IPS-11a (cell line): ENCODE results near the gene TNFRSF13B.
"Not testable (repeated sequence)": the region's sequence is repeated elsewhere in the genome, so short reads cannot be mapped to it uniquely, and the experiment has no call there.

Experiments
- H3K4me3 ChIP-seq: one replicate; pipeline ENCODE4 v1.5.1; 2013; ENCODE audit warnings: low read depth, low read length, control low read depth

The TNFRSF13B gene

DNA sequence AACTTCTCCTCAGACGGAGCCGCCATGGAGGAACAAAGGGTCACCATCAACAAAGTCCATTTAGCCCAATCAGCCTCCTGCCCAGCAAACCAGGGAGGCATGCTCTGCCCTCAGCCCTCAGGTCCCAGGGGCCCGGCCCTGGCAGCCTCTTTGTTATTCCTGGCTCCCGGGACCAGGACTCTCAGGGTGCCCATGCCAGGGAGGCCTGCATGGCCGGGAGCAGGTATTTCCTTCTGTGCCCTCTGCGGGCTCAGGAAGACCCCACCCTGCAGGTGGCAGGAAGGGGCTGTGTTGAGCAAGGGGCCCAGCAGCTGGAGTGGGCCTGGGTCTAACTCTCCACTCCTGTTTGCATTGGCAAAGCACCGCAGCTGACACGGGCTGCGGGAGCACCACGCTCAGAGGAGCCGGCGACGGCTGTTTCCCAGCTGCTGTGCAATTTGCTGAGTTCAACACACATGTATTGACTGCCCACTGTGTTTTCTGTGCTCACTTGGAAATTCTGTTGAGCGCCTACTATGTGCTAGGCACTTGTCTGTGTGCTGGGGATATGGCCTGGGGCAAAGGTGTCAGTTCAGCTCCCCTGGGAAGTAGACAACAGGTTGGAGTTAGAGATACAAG is 33.2 kb upstream of the TNFRSF13B start:
- not testable (repeated sequence) for H3K4me3 ChIP-seq

DNA sequence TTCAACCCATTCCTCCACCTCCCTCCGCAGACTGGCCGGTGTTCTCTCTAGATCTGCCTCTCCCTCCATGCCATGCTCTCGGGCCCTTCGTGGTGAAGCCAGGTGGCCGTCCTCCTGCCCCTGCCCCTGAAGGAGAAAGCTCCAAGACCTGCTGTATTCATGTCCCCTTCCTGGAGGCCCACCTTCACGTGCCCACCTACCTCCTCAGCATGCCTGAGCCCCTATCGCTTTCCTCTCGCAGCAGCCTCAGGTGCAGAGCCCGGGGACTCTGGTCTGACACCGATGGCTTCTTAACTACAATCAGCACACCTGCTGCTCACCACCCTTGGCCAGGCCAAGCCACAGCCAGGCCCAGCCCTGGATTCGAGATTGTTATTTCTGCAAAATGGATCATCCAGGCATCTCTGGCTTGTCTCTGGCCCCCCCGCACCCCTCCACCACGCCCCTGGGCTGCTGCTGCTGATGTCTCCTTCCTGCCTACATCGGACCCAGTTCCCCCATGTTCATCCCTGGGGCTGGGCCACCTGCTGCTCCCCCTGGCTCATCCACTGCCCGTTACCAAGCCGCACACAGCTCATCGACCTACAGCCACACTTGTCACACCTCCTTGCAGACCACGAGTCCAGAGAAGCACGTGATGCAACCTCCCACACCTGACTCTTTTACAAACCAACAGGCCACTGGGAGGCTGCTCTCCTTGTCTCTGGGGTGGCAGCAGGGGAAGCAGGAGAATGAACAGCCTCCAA is 32.5 kb upstream of the TNFRSF13B start:
- no peak overlapping the region for H3K4me3 ChIP-seq

DNA sequence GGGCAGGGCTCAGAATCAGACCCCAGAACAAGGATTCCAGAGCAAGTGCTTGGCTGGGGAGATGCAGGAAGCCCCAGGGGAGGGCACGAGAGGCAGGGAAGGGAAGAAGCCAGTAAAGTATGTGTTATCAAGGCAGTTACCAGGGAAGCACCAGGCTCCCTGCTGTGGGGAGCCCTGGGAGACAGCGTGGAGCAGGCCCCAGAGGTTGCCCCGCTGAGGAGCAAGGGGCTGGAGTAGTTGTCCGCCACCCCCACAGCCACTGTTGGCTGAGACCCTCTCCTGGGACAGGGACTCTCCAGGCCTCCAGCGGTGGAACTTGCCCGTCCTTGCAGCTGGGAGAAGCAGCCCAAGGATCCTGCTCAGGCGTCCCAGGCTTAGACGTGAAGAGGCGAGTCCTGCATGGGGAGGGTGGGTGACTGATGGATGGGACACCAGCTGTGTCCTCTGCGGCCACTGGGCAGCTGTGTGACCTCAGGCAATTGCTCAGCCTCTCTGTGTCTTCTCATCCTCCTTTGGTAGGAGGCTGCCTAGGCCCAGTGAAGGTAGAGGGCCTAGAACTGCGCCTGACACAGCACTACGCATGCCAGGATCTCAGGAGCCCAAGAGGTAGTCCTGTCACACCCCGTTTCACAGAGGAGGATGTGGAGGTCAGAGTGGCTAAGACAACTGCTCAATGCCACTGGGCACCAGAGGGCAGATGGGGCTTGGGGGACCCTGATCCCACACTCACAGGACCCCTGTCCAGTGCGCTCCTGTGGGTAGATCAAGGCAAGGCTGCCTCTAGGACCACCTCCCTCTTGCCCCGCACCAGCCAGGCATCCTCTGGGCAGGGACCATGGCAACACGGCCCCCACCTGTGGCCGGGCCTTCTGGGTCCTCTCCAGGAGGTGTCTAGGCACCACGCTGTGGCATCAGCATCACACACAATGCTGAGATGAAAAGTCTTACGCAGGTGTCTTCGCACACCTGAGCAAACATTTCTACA is 31.1 kb upstream of the TNFRSF13B start:
- H3K4me3 ChIP-seq: not testable (repeated sequence)

DNA sequence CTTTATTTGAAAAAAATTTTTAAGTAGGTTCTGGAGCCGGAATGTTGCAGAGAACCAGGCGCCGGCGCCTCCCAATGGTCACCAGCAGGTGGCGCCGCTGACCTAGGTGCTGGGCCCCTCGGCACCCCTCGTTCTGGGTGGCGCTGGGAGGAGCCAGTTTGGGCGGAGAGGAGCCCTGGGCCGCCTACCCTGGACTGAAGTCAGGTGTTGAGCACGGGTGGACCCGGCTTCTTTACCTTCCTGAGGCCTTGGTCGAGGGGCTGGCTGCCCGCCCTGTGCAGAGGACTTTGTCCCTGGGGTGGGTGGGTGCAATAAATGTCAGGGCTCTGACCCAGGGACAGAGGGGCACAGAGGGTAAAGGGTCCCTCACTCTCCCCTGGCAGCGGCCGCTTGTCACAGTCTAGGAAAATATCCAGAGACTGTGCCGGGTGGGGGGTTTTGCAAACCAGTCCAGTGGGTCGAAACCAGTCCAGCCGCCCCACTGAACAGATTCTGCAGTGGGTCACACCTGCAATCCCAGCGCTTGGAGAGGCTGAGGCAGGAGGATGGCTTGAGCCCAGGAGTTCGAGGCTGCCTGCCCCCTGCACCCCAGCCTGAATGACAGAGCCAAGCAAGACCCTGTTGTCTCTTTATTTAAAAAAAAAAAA is 30.1 kb upstream of the TNFRSF13B start:
- no peak overlapping the region for H3K4me3 ChIP-seq

DNA sequence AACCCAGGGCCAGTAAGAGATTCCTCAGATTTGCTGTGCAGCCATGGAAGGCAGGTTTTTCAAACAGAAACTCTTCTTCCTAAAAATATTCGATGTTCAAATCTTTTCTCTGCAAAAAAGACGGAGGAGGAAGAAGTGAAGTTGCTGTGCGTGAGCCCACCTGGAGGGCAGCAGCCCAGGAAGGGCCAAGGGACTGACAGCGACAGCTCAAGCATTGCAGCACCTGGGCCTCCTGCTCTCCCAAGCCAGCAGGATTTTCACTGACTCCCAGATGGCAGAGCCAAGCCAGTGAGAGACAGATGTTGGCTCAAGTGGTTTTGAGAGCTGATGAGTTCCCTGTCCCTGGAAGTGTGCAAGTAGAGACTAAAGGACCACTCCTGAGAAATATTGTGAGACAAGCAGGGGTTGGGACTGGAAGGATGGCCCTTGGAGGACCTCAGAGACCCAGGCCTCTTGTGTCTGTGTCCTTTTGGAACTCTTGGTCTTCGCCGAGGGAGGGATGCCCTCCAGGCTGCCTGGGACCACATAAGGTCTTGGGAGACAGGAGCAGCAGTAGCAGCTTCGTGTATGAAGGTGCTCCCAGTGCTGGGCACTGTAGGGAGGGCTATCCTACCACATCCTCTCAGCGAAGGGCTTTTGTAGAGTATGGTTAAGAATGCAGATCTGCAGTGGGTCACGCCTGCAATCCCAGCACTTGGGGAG is 29.3 kb upstream of the TNFRSF13B start:
- H3K4me3 ChIP-seq: no peak overlapping the region

DNA sequence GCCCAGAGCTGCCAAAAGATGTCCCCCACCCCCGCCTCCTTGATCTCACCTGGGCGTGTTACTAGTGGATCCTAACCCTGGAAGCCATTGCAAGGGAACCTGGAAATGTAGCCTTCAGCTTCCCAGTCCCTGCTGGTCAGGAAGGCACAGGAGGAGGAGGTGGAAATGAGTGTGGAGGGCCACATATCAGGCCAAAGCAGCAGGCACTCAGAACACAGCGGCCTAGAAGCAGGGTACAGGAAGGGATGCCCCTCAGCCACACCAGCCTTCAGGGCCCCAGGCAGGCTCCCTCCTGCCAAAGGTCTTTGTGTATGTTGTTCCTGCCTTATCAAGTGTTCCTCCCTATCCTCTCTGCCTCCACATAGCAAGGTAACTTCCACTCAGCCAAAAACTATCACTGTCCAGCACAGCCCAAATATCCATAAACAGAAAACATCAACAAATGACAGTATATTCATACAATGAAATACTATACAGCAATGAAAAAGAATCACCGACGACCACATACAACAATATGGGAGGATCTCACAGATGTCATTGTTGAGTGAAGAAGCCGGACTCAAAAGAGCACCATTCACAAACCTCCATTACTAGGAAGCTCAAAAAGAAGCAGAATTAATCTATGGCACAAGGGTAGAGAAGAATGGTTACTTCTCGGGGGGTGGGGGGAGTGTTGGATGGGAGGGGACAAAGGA is 28.2 kb upstream of the TNFRSF13B start:
- no peak overlapping the region for H3K4me3 ChIP-seq

DNA sequence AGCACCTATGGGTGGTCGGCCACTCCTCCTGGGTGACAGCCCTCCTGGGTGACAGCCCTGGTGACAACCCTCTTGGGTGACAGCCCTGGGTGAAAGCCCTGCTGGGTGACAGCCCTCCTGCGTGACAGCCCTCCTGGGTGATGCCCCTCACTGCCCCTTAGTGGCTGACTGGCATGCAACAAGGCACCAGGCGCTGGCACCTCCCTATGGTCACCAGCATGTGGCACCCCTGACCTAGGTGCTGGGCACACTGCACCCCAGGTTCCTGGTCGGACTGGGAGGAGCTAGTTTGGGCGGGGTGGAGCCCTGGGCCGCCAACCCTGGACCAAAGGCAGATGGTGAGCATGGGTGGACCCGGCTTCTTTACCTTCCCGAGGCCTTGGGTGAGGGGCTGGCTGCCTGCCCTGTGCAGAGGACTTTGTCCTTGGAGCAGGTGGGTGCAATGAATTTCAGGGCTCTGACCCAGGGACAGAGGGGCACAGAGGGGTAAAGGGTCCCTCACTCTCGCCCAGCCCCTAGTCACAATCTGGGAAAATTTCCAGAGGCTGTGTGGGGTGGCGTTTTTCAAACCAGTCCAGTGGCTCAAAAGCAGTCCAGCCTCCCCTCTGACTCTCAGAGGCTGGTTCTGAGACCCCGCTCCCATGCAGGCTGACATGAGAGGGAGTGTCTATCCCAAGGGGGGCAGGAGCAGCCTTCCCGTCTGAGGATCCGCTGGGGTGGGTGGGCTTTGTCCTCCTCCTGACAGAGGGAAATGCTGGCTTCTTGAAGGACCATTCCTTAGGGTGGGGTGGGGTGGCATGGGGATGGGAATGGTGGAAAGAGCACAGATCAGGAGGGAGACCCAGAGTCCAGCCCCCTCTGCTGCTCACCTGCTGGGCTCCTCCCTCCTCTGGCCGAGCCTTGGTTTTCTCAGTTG is 25.9 kb upstream of the TNFRSF13B start:
- no peak overlapping the region for H3K4me3 ChIP-seq

DNA sequence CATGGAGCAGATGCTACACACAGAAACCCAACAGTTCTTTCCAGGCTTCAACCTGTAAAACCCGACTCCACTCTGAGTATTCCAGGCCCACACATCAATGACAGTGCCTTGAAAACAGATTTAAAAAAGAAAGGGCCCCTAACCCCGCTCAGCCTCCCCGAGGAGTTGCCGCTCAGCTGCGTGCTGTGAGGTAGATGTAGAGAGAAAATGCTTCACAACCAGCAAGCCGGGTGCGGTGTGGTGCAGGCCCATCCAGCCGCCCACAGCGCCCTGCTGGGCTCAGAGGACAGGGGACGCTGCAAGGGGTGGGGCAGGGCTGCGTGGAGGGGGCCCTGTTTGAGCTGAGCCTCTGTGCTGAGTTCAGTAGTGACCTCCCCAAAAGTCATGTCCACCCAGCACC is 24.8 kb upstream of the TNFRSF13B start:
- not testable (repeated sequence) for H3K4me3 ChIP-seq

DNA sequence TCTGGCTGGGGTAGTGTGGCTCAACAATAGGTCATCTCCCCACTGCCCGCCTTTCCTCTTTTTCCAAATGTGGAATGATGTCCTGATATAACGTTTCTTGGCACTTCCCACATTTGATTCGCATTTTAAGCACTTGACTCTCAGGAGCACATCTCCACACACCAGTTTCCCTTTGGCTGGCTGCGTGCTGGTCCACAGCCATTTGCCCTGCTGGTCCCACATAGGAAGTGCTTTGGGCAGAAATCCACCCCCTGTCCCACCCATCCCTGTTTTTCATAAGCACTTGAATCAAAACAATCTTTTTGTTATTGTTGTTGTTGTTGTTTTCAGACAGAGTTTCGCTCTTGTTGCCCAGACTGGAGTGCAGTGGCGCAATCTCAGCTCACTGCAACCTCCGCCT is 24.0 kb upstream of the TNFRSF13B start:
- no peak overlapping the region for H3K4me3 ChIP-seq

DNA sequence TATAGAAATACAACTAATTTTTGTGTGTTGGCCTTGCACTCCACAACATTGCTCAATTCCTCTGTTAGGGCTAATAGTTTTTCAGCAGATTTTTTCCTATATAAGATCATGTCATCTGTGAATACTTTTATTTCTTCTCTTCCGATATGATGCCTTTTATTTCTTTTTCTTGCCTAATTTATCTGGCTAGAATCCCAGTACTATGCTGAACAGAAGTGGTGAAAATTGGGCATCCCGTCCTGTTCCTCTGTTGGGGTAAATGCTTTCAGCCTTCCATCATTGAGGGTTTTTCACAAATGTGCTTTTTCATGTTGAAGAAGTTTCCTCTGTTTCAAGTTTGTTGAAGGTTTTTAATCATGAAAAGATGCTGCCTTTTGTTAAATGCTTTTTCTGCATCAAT is 22.7 kb upstream of the TNFRSF13B start:
- no peak overlapping the region for H3K4me3 ChIP-seq

DNA sequence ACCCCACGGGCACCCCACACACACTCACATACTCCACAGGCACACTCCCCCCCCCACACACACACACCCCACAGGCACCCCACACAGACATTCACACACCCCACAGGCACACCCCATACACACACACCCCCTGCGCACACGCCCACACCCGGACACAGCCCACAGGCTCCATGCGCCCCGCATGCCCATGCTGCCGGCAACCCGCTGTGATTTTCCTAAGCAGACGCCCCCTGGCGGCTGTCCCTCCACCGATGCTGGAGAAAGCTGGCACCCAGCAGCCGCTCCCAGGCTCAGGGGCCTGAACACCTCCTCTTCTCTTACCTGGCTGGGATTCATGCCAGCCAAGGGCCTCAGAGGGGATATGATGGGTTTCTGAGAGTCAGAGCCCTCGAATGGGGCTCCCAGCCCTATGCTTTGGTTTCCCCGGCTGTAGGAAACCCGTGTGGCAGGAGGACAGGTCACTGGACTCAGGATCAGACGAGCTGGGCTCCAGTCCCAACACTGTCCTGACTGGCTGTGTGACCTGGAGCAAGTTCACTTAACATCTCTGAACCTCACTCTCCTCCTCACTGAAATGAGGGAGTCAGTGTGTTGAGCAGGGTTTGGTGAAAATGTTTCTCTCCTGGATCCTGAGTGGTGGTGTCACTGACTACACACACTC is 19.6 kb upstream of the TNFRSF13B start:
- no peak overlapping the region for H3K4me3 ChIP-seq

DNA sequence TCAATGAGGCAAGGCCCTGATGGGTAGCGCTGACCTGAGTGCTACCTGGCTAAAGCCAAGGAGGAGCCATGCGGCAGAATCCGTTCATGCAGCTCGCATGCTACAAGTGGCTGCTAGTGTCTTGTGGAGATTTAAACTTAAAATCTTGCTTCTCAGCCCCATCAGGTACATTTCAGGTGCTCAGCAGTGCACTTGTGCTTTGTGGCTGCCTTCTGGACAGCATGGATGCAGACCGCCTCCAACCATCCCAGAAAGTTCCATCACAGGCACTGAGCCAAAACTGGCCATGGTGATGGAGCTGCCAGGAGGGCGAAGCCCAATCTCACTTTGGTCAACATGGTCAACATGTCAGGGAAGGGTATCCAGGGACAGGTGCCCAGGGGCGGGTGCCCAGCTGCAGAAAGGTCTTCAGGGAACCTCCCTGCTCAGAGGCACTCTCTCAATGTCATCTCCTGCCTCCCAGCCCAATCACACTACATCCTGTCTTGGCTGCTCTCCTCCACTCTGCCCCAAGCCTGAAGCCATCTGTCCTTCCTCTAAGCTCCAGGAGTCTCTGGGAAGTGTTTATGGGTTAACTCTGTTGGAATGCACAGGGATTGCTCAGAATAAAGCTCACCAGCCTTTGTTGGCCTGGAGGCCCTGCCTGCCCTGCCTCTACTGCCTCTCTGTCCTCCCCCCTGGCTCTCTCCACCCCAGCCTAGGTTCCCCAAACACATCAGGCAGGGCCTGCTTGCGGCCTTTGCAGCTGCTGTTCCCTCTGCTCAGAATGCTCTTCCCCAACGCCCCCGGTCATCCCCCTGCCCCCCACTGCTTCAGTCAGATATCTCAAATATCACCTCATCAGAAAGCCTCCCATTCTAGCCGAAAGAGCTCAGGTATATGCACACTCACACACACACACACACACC is 18.3 kb upstream of the TNFRSF13B start:
- no peak overlapping the region for H3K4me3 ChIP-seq

DNA sequence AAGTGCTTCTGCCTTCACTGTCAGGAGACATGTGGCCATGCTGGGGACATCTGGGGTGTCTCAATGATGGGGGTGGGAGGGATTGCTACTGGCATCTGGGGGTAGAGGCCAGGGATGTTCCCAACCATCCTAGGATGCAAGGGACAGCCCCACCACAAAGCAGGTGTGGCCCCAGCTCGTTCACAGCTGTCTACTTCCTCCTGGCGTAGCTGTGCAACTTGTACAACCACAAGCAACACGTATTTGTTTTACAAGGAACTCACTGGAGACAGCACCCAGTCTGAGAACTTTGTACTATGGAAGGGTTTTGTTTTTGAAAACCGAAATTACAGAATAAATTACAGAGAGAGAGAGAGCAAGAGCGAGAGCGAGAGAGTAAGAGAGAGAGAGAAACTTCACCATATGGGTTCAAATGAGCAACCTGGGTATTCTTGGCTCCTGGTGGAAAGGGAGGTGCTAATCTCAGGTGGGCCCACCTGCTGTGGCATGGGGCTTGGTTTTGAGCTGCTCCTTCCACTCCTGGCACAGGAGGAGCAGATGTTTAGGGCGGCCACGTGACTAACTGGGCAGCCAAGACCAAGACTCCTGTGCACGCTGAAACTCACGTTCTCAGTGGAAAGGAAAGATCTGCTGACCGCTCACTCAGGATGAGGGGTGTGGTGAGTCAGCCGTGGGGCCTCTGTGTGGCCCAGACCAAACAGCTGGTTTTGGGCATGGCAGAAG is 17.5 kb upstream of the TNFRSF13B start:
- no peak overlapping the region for H3K4me3 ChIP-seq

DNA sequence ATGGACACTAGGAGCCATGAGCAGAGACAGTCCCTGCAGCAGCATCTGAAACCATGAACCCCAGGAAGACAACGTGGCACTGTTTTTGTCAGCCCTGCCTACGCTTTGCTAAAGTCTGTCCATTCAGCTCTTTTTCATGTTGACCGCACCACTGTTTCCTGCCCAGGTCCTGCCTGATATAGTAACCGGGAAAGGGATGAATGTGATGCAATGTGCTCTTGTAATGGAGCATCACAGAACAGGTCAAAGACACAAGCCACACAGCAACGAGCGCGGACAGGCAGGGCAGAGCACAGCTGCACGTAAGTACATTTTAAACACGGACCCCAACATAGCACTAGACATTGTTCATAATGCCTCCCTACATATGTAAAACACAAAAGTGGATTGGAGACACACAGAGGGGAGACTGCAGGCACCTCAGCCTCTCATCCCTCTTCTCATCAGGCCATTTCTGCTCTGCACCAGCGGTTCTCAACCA is 16.9 kb upstream of the TNFRSF13B start:
- H3K4me3 ChIP-seq: no peak overlapping the region

DNA sequence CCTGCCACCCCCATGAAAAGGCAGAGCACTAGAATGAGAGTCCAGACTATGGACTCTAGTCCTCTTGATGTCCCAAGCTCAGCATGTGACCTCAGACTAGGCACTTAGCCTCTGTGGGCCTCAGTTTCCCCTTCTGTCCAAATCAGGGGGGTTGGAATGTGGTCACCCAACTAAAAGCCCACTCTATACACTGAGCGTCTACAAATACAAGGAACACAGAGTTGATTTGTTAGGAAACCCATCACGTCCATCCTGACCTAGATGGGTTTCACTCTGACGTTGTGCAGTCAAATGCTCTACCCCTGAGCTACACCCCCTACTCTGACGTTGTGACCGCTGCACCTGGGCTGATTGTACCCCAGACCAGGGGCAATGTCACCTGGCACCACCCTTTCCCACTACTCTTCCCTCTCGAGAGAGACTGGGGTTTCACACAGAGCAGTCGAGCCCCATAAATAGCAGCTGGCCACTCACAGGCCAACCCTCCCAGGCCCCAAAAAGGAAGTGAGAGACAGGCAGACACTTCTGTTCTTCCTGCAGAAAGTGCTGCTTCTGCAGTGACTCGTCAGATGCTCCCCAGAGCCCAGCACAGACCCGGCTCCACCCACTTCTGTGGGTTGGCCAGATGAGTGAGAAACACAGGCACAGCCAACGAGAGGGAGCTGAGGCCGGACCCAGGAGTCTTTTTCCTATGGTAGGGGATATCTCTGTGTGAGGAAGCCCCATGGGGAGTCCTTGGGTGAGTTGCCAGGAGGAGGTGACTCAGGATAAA is 16.1 kb upstream of the TNFRSF13B start:
- H3K4me3 ChIP-seq: no peak overlapping the region
